OCI-LY3 (cell line): ENCODE results near the gene CLEC4F.

ENCODE experiments used
- H2AFZ ChIP-seq: fragments of 200-600, 300-600 bp; shearing (Covaris generic); 2 replicates; pipeline ENCODE4 v1.6.0; 2014; ENCODE audit warnings: antibody characterized with exemption, low read depth, low read length
- H3K27ac ChIP-seq: fragments of 200-600, 300-600 bp; sonication (generic); 2 replicates; pipeline ENCODE4 v1.5.1; 2014; ENCODE audit warnings: mild to moderate bottlenecking, low read length, moderate library complexity, mixed read lengths
- H3K27me3 ChIP-seq: fragments of 200-600, 300-600 bp; sonication (generic); 2 replicates; pipeline ENCODE4 v1.6.1; 2014; ENCODE audit warnings: low read depth, low read length, mixed read lengths
- H3K36me3 ChIP-seq: fragments of 200-600, 300-600 bp; sonication (generic); replicated peaks from 2 replicates; pipeline ENCODE3; 2014; ENCODE audit warnings: low read depth, low read length, mixed read lengths
- H3K4me1 ChIP-seq: fragments of 300-600, 200-600 bp; sonication (generic); 2 replicates; pipeline ENCODE4 v1.6.1; 2014; ENCODE audit warnings: low read length, mixed read lengths
- H3K4me2 ChIP-seq: fragments of 200-600, 300-600 bp; sonication (generic); 2 replicates; pipeline ENCODE4 v1.6.1; 2014; ENCODE audit warnings: low read length, mixed read lengths
- H3K4me3 ChIP-seq: fragments of 300-600, 200-600 bp; sonication (generic); 2 replicates; pipeline ENCODE4 v1.5.1; 2014; ENCODE audit warnings: antibody characterized with exemption, mild to moderate bottlenecking, low read length, moderate library complexity
- H3K79me2 ChIP-seq: fragments of 300-600, 200-600 bp; shearing (Covaris generic); 2 replicates; pipeline ENCODE4 v1.6.1; 2014; ENCODE audit warnings: mild to moderate bottlenecking, low read length, mixed read lengths
- H3K9ac ChIP-seq: fragments of 300-600, 200-600 bp; shearing (Covaris generic); 2 replicates; pipeline ENCODE4 v1.6.0; 2014; ENCODE audit warnings: mild to moderate bottlenecking, low read length, moderate library complexity
- H3K9me3 ChIP-seq: fragments of 200-600, 300-600 bp; shearing (Covaris generic); 2 replicates; pipeline ENCODE4 v1.6.1; 2014; ENCODE audit warnings: low read length, mixed read lengths; ENCODE audit not compliant: insufficient read depth
- H4K20me1 ChIP-seq: fragments of 200-600, 300-600 bp; sonication (generic); 2 replicates; pipeline ENCODE4 v1.6.1; 2016; ENCODE audit warnings: low read length, mixed read lengths; ENCODE audit not compliant: insufficient read depth
- CTCF ChIP-seq: fragments of 200-600, 300-600 bp; sonication (generic); IDR thresholded peaks from 2 replicates; pipeline ENCODE4 v1.5.1; 2014; ENCODE audit warnings: antibody characterized with exemption, low read length, low read depth
- EZH2phosphoT487 ChIP-seq: fragments of 200-600 bp; shearing (Covaris generic); IDR thresholded peaks from 2 replicates; pipeline ENCODE4 v1.6.1; 2018; ENCODE audit warnings: antibody characterized with exemption, mixed run types, low read depth

CLEC4F gene

GRCh38 chr2:70779491-70779890, 40.9 kb downstream of the CLEC4F start:
- H3K36me3 ChIP-seq: no peaks in the 10 kb centered on the region
- H3K4me2 ChIP-seq: no peak overlapping the region
- no peaks in the 10 kb centered on the region for H3K9me3 ChIP-seq
- H4K20me1 ChIP-seq: no peaks in the 10 kb centered on the region
- H3K27me3 ChIP-seq: peaks cover 33% of the 10 kb centered on the region
- TF ChIP-seq EZH2phosphoT487: no peak
- no peak overlapping the region for H3K4me3 ChIP-seq
- H3K4me1 ChIP-seq: no peaks in the 10 kb centered on the region
- no peak overlapping the region for H3K27ac ChIP-seq
- no peaks in the 10 kb centered on the region for H3K79me2 ChIP-seq
- no peak overlapping the region for H2AFZ ChIP-seq
- no peak overlapping the region for H3K9ac ChIP-seq

GRCh38 chr2:70778676-70779075, 41.7 kb downstream of the CLEC4F start:
- no peak overlapping the region for H3K4me2 ChIP-seq
- no peaks in the 10 kb centered on the region for H3K79me2 ChIP-seq
- TF ChIP-seq CTCF (no peak), EZH2phosphoT487 (no peak)
- H4K20me1 ChIP-seq: no peaks in the 10 kb centered on the region
- H3K4me3 ChIP-seq: no peak overlapping the region
- no peak overlapping the region for H3K9ac ChIP-seq
- H3K4me1 ChIP-seq: no peaks in the 10 kb centered on the region
- H3K27ac ChIP-seq: no peak overlapping the region
- H3K27me3 ChIP-seq: peaks cover 40% of the 10 kb centered on the region
- H3K36me3 ChIP-seq: no peaks in the 10 kb centered on the region
- no peak overlapping the region for H2AFZ ChIP-seq
- H3K9me3 ChIP-seq: 0 out of 2 replicates have a peak, but pooled peaks cover 3% of the 10 kb centered on the region

- Histone ChIP-seq H3K27ac (no peak overlapping the region), H2AFZ (no peak overlapping the region), H3K79me2 (no peaks in the 10 kb centered on the region), H3K9ac (no peak overlapping the region), H3K4me1 (no peaks in the 10 kb centered on the region), H4K20me1 (no peaks in the 10 kb centered on the region), H3K27me3 (peaks cover 50% of the 10 kb centered on the region), H3K4me3 (no peak overlapping the region), H3K36me3 (no peaks in the 10 kb centered on the region), H3K4me2 (no peak overlapping the region), H3K9me3 (0 out of 2 replicates have a peak, but pooled peaks cover 3% of the 10 kb centered on the region)
- TF ChIP-seq CTCF (no peak), EZH2phosphoT487 (no peak)
Observed at GRCh38 chr2:70777450-70777849, 42.9 kb downstream of the CLEC4F start.

GRCh38 chr2:70776266-70776665, 44.1 kb downstream of the CLEC4F start:
- H3K4me2 ChIP-seq: no peak overlapping the region
- H3K27me3 ChIP-seq: peaks cover 54% of the 10 kb centered on the region
- H3K27ac ChIP-seq: no peak overlapping the region
- H3K9me3 ChIP-seq: 0 out of 2 replicates have a peak, but pooled peaks cover 3% of the 10 kb centered on the region
- H3K9ac ChIP-seq: no peak overlapping the region
- no peak overlapping the region for H2AFZ ChIP-seq
- H3K4me1 ChIP-seq: peaks cover 7% of the 10 kb centered on the region
- H3K36me3 ChIP-seq: no peaks in the 10 kb centered on the region
- TF ChIP-seq EZH2phosphoT487 (no peak), CTCF (no peak)
- H3K4me3 ChIP-seq: no peak overlapping the region
- no peaks in the 10 kb centered on the region for H4K20me1 ChIP-seq
- H3K79me2 ChIP-seq: no peaks in the 10 kb centered on the region

- H3K36me3 ChIP-seq: no peaks in the 10 kb centered on the region
- H3K27ac ChIP-seq: no peak overlapping the region
- H3K9me3 ChIP-seq: 0 out of 2 replicates have a peak, but pooled peaks cover 3% of the 10 kb centered on the region
- no peaks in the 10 kb centered on the region for H3K79me2 ChIP-seq
- H3K4me2 ChIP-seq: no peak overlapping the region
- TF ChIP-seq EZH2phosphoT487 (no peak), CTCF (no peak)
- H3K4me3 ChIP-seq: no peak overlapping the region
- no peak overlapping the region for H2AFZ ChIP-seq
- H3K9ac ChIP-seq: no peak overlapping the region
- no peaks in the 10 kb centered on the region for H4K20me1 ChIP-seq
- H3K4me1 ChIP-seq: peaks cover 11% of the 10 kb centered on the region
- H3K27me3 ChIP-seq: peaks cover 54% of the 10 kb centered on the region
Observed at GRCh38 chr2:70775141-70775540, 45.3 kb downstream of the CLEC4F start.
